CD14-positive monocyte (primary cell): Measurements from ENCODE around the gene ALOX12B. TPM values are rescaled to one million over a fixed set of nuclear protein-coding genes. Genes with fewer than 3 reads are reported as not detected.

Experiments used
- DNase-seq, 3 donors: peaks; one replicate each; pipeline ENCODE4 v3.0.0-alpha.2; 2011 to 2022
- H2AFZ ChIP-seq: 2 replicates; pipeline ENCODE4 v1.6.0; 2012; ENCODE audit warnings: mild to moderate bottlenecking, low read depth, low read length, inconsistent platforms; ENCODE audit not compliant: insufficient read depth, poor library complexity, severe bottlenecking
- H3K27ac ChIP-seq, 2 donors: 1 replicate in 1 of 2; 2 replicates in 1 of 2; pipeline ENCODE4 v1.5.1; 2012 to 2013; ENCODE audit warnings: low read length in 2 of 2, control low read depth in 1 of 2, inconsistent platforms in 1 of 2, low read depth in 1 of 2, mild to moderate bottlenecking in 1 of 2
- H3K27me3 ChIP-seq, 2 donors: one replicate each; pipeline versions ENCODE4 v1.6.0 to v1.6.1; 2011 to 2013; ENCODE audit warnings: low read length in 2 of 2; ENCODE audit not compliant: control insufficient read depth in 2 of 2, insufficient read depth in 2 of 2
- H3K36me3 ChIP-seq, 2 donors: replicated peaks in 1 of 2; 1 replicate in 1 of 2; 2 replicates in 1 of 2; pipeline versions ENCODE4 v1.5.1 to v1.6.1; 2012 to 2013; ENCODE audit warnings: low read length in 2 of 2, control low read depth in 1 of 2, inconsistent platforms in 1 of 2, mild to moderate bottlenecking in 1 of 2; ENCODE audit not compliant: insufficient read depth in 2 of 2, control insufficient read depth in 1 of 2
- H3K4me1 ChIP-seq, 2 donors: 1 replicate in 1 of 2; 2 replicates in 1 of 2; pipeline versions ENCODE4 v1.5.1 to v1.6.1; 2012 to 2013; ENCODE audit warnings: low read length in 2 of 2, control low read depth in 1 of 2, inconsistent platforms in 1 of 2, mild to moderate bottlenecking in 1 of 2, moderate library complexity in 1 of 2; ENCODE audit not compliant: insufficient read depth in 2 of 2, control insufficient read depth in 1 of 2
- H3K4me2 ChIP-seq: replicated peaks from 2 replicates; pipeline ENCODE3; 2012; ENCODE audit warnings: low read length, moderate library complexity, mild to moderate bottlenecking; ENCODE audit not compliant: poor library complexity, severe bottlenecking; ENCODE audit errors: extremely low read depth
- H3K4me3 ChIP-seq, 3 experiments: fragments of 200-600 bp in 1 of 3; sonication (generic) in 1 of 3; replicated peaks in 1 of 3; 1 replicate in 2 of 3; 2 replicates in 1 of 3; pipeline ENCODE4 v1.5.1; 2011 to 2013; ENCODE audit warnings: low read length in 3 of 3, mild to moderate bottlenecking in 3 of 3, control low read depth in 2 of 3, low read depth in 2 of 3, inconsistent platforms in 1 of 3, moderate library complexity in 1 of 3
- H3K79me2 ChIP-seq: 2 replicates; pipeline ENCODE4 v1.6.0; 2012; ENCODE audit warnings: mild to moderate bottlenecking, control low read depth, inconsistent platforms, low read length, moderate library complexity; ENCODE audit not compliant: insufficient read depth
- H3K9ac ChIP-seq: 2 replicates; pipeline ENCODE4 v1.6.0; 2017; ENCODE audit warnings: low read length, mild to moderate bottlenecking; ENCODE audit not compliant: insufficient read depth, poor library complexity, severe bottlenecking
- H3K9me3 ChIP-seq, 2 donors: replicated peaks in 1 of 2; 1 replicate in 1 of 2; 2 replicates in 1 of 2; pipeline versions ENCODE4 v1.5.1 to v1.6.1; 2012 to 2013; ENCODE audit warnings: low read length in 2 of 2, control low read depth in 1 of 2; ENCODE audit not compliant: control insufficient read depth in 1 of 2, insufficient read depth in 1 of 2
- H4K20me1 ChIP-seq: 2 replicates; pipeline ENCODE4 v1.6.0; 2012; ENCODE audit warnings: mild to moderate bottlenecking, low read length, control low read depth, moderate library complexity; ENCODE audit not compliant: insufficient read depth
- H3K27ac Mint-ChIP-seq, 7 donors: one replicate each; pipeline ENCODE4 v1.8.0; 2020; ENCODE audit warnings: mild to moderate bottlenecking in 7 of 7, mixed read lengths in 7 of 7, moderate library complexity in 6 of 7, inconsistent platforms in 2 of 7
- H3K27me3 Mint-ChIP-seq, 3 donors: one replicate each; pipeline ENCODE4 v1.8.0; 2021 to 2022; ENCODE audit warnings: low read depth in 3 of 3, mild to moderate bottlenecking in 3 of 3, mixed read lengths in 3 of 3, moderate library complexity in 3 of 3, inconsistent platforms in 1 of 3
- H3K36me3 Mint-ChIP-seq, 2 donors: one replicate each; pipeline ENCODE4 v1.8.0; 2020; ENCODE audit warnings: mixed read lengths in 2 of 2, inconsistent platforms in 1 of 2, mild to moderate bottlenecking in 1 of 2
- H3K4me1 Mint-ChIP-seq: one replicate; pipeline ENCODE4 v1.8.0; 2020; ENCODE audit warnings: mild to moderate bottlenecking, mixed read lengths
- H3K4me3 Mint-ChIP-seq, 2 donors: one replicate each; pipeline ENCODE4 v1.8.0; 2020; ENCODE audit warnings: mild to moderate bottlenecking in 2 of 2, mixed read lengths in 2 of 2, moderate library complexity in 1 of 2
- H3K9me3 Mint-ChIP-seq, 7 donors: one replicate each; pipeline ENCODE4 v1.8.0; 2020 to 2022; ENCODE audit warnings: mixed read lengths in 7 of 7, mild to moderate bottlenecking in 6 of 7, moderate library complexity in 6 of 7, inconsistent platforms in 2 of 7
- CTCF ChIP-seq: fragments of 200-600 bp; IDR thresholded peaks from one replicate; pipeline ENCODE4 v1.8.0; 2022; ENCODE audit warnings: antibody characterized with exemption, mild to moderate bottlenecking
- WGBS: methylation state at CpG from one replicate; pipeline ENCODE4 v1.1.5; 2013; ENCODE audit warnings: missing lambda C conversion rate; ENCODE audit not compliant: insufficient coverage; 5-methylcytosine and 5-hydroxymethylcytosine counted together
- intact Hi-C, 2 donors: fragments of 100-400 bp; cut with micrococcal nuclease; formaldehyde crosslinking; loops; one replicate each; pipeline versions ENCODE4 v1.15.0 to v1.15.1; 2023
- polyA plus RNA-seq, 3 donors: library from polyadenylated mRNA; depleted of rRNA in 1 of 3; unstranded in 2 of 3; stranded (reverse) in 1 of 3; fragments of 300-500 nt in 2 of 3; fragments of >200 nt in 1 of 3; fragmentation: Illumina TruSeq in 2 of 3; gene quantifications; 1 replicate in 2 of 3; 2 replicates in 1 of 3; pipeline ENCODE4 v1.2.3, GENCODE V29; 2012 to 2021

ALOX12B gene
- polyA plus RNA-seq, 3 donors: not detected

DNA sequence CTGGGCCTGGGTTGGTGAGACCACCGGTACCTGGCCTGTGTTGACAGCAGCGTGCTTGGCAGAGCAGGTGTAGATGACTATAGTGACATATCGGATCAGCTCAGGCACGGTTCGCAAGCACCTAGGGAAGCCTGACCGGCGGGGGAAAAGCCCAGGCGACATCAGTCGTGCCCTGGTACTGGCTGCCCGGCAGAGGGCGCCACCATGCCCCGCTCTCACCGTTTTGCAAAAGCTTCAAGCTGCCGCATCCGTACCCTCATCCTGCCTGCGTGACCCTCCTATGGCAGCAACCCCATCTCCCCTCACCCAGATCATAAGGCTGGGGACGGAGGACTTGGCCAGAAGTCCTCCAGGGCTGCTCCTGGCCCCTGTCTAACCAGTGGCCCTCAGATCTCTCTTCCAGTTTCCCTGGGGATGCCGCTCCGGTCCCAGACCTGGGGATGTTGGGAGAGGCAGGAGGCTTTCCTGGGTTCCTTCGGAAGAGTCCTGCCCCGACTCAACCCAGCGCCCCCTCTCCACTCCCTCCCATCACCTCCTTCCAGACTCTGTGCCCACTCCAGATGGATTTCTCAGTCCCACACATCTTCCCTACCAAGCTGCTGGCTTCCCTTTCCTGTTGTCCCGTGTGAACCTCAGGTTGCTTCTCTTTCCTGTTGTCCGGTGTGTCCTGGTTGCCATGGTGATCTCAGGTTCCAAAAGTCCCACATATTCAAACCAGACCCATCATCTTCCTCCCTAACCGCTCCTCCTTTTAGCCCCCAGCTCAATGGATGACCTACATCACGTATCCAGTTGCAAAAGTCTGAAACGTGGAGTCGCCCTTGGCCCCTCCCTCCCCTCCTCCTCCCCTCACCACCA lies 13.7 kb downstream of the ALOX12B start:
- Mint-ChIP-seq H3K9me3 (peaks cover 0 to 15% (median 7%) of the 10 kb centered on the region in 7 donors), H3K4me3 (peak overlapping the region; percentile 76 to 95), H3K27me3 (peaks cover 54 to 62% (median 60%) of the 10 kb centered on the region in 3 donors), H3K36me3 (peaks cover 11 to 21% of the 10 kb centered on the region in 2 donors), H3K4me1 (peaks cover 61% of the 10 kb centered on the region), H3K27ac (peak overlapping the region in 6 of 7 donors; percentile 35 to 89 (median 78))
- intact Hi-C loops: no loop called here
- H3K79me2 ChIP-seq: no peaks in the 10 kb centered on the region
- peak; percentile 97 for TF ChIP-seq CTCF
- H3K9ac ChIP-seq: peak overlapping the region; percentile 31
- H3K4me2 ChIP-seq: peak overlapping the region; percentile 76
- peak; percentile 77 to 89 (median 83) for DNase-seq
- peak overlapping the region in 1 of 3 experiments; percentile 71 for H3K4me3 ChIP-seq
- no peaks in the 10 kb centered on the region for H4K20me1 ChIP-seq
- H3K4me1 ChIP-seq: peaks cover 49% of the 10 kb centered on the region in 2 donors
- H2AFZ ChIP-seq: peak overlapping the region; percentile 86
- H3K36me3 ChIP-seq: no peaks in the 10 kb centered on the region
- peaks cover 5 to 61% of the 10 kb centered on the region in 2 donors for H3K27me3 ChIP-seq
- no peak overlapping the region for H3K27ac ChIP-seq
- 3% methylated on average over 23 of the region's 28 CpGs for WGBS
- H3K9me3 ChIP-seq: peaks cover 0 to 6% of the 10 kb centered on the region in 2 donors

DNA sequence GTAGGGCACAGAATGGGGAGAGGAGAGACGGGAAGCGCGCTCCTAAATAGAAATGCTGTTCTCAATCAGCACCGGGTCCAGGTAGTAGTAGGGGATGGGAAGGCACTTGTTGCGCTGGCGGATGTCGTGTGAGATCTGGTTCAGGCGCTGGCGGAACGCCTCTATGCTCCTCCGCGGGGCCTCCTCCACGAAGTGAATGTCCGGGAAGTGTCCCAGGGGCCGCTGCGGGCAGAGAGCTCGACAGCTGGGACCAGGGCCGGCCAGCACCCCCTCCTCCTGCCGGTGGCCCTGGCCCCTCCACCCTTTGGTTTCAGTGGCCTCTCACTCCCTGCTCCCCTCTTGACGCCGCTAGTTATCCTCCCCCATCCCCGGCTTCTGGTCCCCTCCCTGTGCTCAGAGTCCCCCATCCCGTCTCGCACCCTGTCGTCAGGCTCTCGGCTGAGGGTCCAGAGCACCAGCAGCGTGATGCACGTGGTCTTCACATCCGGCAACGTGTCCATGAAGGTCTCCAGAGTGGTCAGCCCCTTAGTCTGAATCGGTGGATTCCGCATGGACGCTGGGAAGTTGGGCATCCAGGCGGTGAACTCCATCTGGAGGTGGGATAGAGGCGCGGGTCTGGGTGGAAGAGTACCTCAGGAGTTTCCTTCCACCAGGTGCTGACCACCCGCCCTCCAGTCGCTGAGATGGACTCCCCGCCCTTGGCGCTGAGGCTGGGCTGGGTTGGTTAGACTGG lies 14.6 kb downstream of the ALOX12B start:
- peak in 2 of 3 donors; percentile 30 to 35 for DNase-seq
- Mint-ChIP-seq H3K27ac (peak overlapping the region in 5 of 7 donors; percentile 34 to 89 (median 74)), H3K36me3 (peaks cover 11 to 21% of the 10 kb centered on the region in 2 donors), H3K9me3 (peaks cover 0 to 13% (median 7%) of the 10 kb centered on the region in 7 donors), H3K4me1 (peaks cover 70% of the 10 kb centered on the region), H3K4me3 (peak overlapping the region; percentile 76 to 95), H3K27me3 (peaks cover 48 to 56% (median 52%) of the 10 kb centered on the region in 3 donors)
- Histone ChIP-seq H3K4me1 (peaks cover 58% of the 10 kb centered on the region in 2 donors), H3K4me2 (peak overlapping the region; percentile 76), H4K20me1 (no peaks in the 10 kb centered on the region), H3K79me2 (no peaks in the 10 kb centered on the region), H3K4me3 (peak overlapping the region in 2 of 3 experiments; percentile 24 to 71), H3K27me3 (peaks cover 5 to 53% of the 10 kb centered on the region in 2 donors), H3K9me3 (peaks cover 0 to 6% of the 10 kb centered on the region in 2 donors), H3K36me3 (no peaks in the 10 kb centered on the region), H3K9ac (peak overlapping the region; percentile 31), H2AFZ (peak overlapping the region; percentile 86), H3K27ac (no peak overlapping the region)
- TF ChIP-seq CTCF: no peak
- 4% methylated on average over 38 of the region's 40 CpGs for WGBS
- intact Hi-C loops: no loop called here
